ENCODE measurements around the gene PHACTR1. TPM values are rescaled to one million over a fixed set of nuclear protein-coding genes. Genes with fewer than 3 reads are reported as not detected.

The PHACTR1 gene
- total and polyA plus RNA-seq, 3 donors from 2014 or later = 5.1 to 7.6 (median 6.5) TPM

DNA sequence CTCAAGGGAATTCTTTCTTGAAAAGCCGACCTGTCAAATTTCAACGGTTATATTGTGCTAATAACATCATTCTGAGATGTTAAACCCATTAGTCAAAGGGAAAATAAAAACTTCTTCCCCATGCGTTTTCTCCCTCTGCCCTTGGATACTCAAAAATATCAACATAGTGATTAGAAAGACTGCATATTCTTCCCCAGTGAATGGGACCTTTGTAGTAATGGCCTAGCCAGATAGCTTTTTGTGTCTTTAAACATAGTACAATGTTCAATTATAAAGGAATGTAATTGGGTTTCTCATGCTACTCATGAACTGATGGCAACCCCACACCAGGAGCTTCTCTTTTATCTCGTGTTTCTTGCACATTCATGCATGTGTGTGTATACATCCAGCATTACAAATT lies 69.4 kb downstream of the PHACTR1 start:
- no peaks in the 10 kb centered on the region for H3K27me3 ChIP-seq
- 56 to 72% methylated on average over 4 of the region's 4 CpGs for WGBS, 2 donors
- DNase-seq = no peak
- H3K27ac ChIP-seq = no peak overlapping the region
- no peak overlapping the region for H3K4me3 ChIP-seq
- H3K4me1 ChIP-seq = no peaks in the 10 kb centered on the region
- no peaks in the 10 kb centered on the region for H3K9me3 ChIP-seq
- TF ChIP-seq, protein P1, sequence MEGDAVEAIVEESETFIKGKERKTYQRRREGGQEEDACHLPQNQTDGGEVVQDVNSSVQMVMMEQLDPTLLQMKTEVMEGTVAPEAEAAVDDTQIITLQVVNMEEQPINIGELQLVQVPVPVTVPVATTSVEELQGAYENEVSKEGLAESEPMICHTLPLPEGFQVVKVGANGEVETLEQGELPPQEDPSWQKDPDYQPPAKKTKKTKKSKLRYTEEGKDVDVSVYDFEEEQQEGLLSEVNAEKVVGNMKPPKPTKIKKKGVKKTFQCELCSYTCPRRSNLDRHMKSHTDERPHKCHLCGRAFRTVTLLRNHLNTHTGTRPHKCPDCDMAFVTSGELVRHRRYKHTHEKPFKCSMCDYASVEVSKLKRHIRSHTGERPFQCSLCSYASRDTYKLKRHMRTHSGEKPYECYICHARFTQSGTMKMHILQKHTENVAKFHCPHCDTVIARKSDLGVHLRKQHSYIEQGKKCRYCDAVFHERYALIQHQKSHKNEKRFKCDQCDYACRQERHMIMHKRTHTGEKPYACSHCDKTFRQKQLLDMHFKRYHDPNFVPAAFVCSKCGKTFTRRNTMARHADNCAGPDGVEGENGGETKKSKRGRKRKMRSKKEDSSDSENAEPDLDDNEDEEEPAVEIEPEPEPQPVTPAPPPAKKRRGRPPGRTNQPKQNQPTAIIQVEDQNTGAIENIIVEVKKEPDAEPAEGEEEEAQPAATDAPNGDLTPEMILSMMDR (IDR thresholded peaks at IDR 0.05) = no peak
- TF ChIP-seq POLR2A (IDR thresholded peaks at IDR 0.05) = no peak
- no peaks in the 10 kb centered on the region for H3K36me3 ChIP-seq (ENCODE audit: low read depth, missing control alignments)
- intact Hi-C loops (cut with DNase I; ENCODE audit: low total_unique reads) = no loop called here

DNA sequence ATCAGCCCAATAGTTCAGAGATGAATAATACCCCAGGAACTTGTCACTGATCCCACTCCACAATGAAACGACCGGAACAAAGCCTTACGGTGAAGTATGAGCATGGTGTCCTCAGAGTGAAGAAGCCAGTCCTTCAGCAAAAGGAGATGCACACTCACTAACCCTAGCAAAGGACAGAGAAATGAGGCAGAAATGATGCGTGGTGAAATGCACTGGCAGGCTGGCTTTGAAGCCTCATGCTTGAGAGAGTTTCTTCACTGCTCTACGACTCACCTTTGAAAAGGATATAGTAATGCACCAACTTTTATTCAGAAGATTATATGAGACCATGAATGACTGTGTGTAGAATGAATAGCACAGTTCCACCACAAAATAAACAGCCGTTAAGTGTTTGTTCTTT lies 74.8 kb downstream of the PHACTR1 start:
- Histone ChIP-seq H3K4me1 (no peaks in the 10 kb centered on the region), H3K27ac (no peak overlapping the region), H3K4me3 (no peak overlapping the region), H3K36me3 (ENCODE audit: low read depth, missing control alignments) (no peaks in the 10 kb centered on the region), H3K9me3 (no peaks in the 10 kb centered on the region), H3K27me3 (no peaks in the 10 kb centered on the region)
- TF ChIP-seq, protein P1 (IDR thresholded peaks at IDR 0.05) = no peak
- TF ChIP-seq POLR2A (IDR thresholded peaks at IDR 0.05) = no peak
- intact Hi-C loops (cut with DNase I; ENCODE audit: low total_unique reads) = no loop called here
- no peak for DNase-seq
- WGBS, 2 donors = 79 to 88% methylated on average over 6 of the region's 6 CpGs

DNA sequence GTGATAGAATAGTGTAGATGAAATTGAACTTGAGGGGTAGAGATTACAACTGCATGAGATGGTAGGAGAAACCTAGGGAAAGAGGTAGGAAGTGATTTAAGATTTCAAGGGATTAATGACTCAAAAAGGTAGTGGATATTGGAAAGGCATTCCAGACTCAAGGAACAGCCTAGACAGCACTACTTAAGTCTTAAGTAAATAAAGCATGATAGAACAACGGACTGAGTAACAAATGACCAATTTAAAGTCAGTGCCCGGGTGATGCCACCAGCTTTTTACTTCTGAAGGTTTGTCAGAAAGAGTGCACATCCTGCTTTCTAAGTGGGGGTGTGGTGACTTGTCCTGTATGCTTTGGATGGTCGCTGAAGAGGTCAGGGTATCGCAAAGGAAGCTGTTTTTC lies 81.8 kb downstream of the PHACTR1 start:
- no peaks in the 10 kb centered on the region for H3K36me3 ChIP-seq (ENCODE audit: low read depth, missing control alignments)
- no peak overlapping the region for H3K27ac ChIP-seq
- 73 to 79% methylated on average over 4 of the region's 4 CpGs for WGBS, 2 donors
- no peak for DNase-seq
- intact Hi-C loops (cut with DNase I; ENCODE audit: low total_unique reads) = no loop called here
- TF ChIP-seq, protein P1 (IDR thresholded peaks at IDR 0.05) = no peak
- TF ChIP-seq POLR2A (IDR thresholded peaks at IDR 0.05) = no peak
- H3K4me3 ChIP-seq = no peak overlapping the region
- no peaks in the 10 kb centered on the region for H3K4me1 ChIP-seq
- no peaks in the 10 kb centered on the region for H3K27me3 ChIP-seq
- no peaks in the 10 kb centered on the region for H3K9me3 ChIP-seq

DNA sequence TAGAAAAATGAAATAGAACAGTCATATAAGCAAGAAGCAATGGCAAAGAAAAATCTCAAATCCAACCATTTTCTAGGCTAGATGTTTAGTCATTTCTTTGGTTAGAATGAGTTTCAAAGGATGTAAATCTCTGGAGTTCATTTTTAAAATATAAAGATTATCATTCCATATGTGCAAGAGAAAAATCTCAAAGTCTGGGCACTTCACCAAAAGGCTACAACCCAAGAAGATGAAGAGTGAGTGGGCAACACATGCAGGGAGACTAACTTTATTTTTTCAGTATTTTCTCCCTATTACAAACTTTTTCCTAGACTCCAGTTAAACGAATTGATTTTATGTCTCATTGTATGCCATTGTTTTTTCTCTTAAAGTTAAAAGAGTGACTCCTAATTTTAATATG lies 83.6 kb downstream of the PHACTR1 start:
- intact Hi-C loops (cut with DNase I; ENCODE audit: low total_unique reads) = no loop called here
- TF ChIP-seq POLR2A (IDR thresholded peaks at IDR 0.05) = no peak
- TF ChIP-seq, protein P1 (IDR thresholded peaks at IDR 0.05) = no peak
- H3K27ac ChIP-seq = no peak overlapping the region
- no peak for DNase-seq
- H3K36me3 ChIP-seq (ENCODE audit: low read depth, missing control alignments) = no peaks in the 10 kb centered on the region
- 62 to 83% methylated on average over 1 of the region's 1 CpG for WGBS, 2 donors
- no peak overlapping the region for H3K4me3 ChIP-seq
- H3K27me3 ChIP-seq = no peaks in the 10 kb centered on the region
- H3K9me3 ChIP-seq = no peaks in the 10 kb centered on the region
- H3K4me1 ChIP-seq = no peaks in the 10 kb centered on the region

DNA sequence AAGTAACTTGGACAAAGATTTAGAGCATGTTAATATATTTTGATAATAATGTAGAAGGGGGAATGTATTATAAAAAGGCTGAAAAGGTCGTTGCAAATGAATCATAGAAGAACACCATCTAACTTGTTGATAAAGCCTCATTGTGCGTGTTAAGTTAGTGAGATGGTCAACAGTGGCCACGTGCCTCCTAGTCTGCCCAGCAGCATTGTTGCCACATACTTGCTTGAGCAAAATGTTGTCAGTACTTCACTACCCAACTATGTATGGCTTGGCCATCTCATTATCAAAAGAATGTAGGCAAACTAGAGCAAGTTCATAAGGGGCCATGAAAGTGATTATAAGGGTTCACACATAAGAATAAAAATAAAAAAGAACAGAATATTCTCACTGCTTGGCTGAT lies 84.6 kb downstream of the PHACTR1 start:
- no peaks in the 10 kb centered on the region for H3K36me3 ChIP-seq (ENCODE audit: low read depth, missing control alignments)
- H3K4me1 ChIP-seq = no peaks in the 10 kb centered on the region
- intact Hi-C loops (cut with DNase I; ENCODE audit: low total_unique reads) = no loop called here
- H3K27ac ChIP-seq = no peak overlapping the region
- DNase-seq = no peak
- no peaks in the 10 kb centered on the region for H3K9me3 ChIP-seq
- TF ChIP-seq, protein P1 (IDR thresholded peaks at IDR 0.05) = no peak
- no peak for TF ChIP-seq POLR2A (IDR thresholded peaks at IDR 0.05)
- H3K27me3 ChIP-seq = no peaks in the 10 kb centered on the region
- no peak overlapping the region for H3K4me3 ChIP-seq
- 75 to 82% methylated on average over 3 of the region's 3 CpGs for WGBS, 2 donors

Data from testis (tissue), 3 donors.